Stimulated activated CD4-positive, alpha-beta T cell treated with anti-CD3 and anti-CD28 coated beads, TNF-alpha, amount 100 ng/mL, for 1 hour (primary cell): Measurements from ENCODE around the gene SAPCD2.
"Not testable (repeated sequence)": the region's sequence is repeated elsewhere in the genome, so short reads cannot be mapped to it uniquely, and the experiment has no call there.

Source experiments
- DNase-seq, 3 donors: peaks; one replicate each; pipeline ENCODE4 v3.0.0-alpha.2; 2020; ENCODE audit warnings: low read depth in 3 of 3, low spot score in 1 of 3

Gene SAPCD2

GRCh38 chr9:137070201-137070905, at the start of gene SAPCD2:
Gene SAPCD2, minus strand, starts transcription at chr9:137070557. Its CDS starts 97 bp downstream, at chr9:137070460.
- DNase-seq, result peak; percentile 41 to 60 (median 47)

- not testable (repeated sequence) for DNase-seq
These were observed 47.8 kb upstream of the SAPCD2 start for GRCh38 chr9:137118092-137118603.

- no peak for DNase-seq
These were observed 46.9 kb upstream of the SAPCD2 start for GRCh38 chr9:137117269-137117731.

- DNase-seq, result no peak
These were observed 46.4 kb upstream of the SAPCD2 start for GRCh38 chr9:137116728-137117127.

GRCh38 chr9:137116027-137116507, 45.7 kb upstream of the SAPCD2 start:
- no peak for DNase-seq

- no peak for DNase-seq
These were observed 45.2 kb upstream of the SAPCD2 start for GRCh38 chr9:137115394-137116026.

GRCh38 chr9:137114613-137115393, 44.4 kb upstream of the SAPCD2 start, which contains the start of gene DPP7:
Gene DPP7, minus strand, starts transcription at chr9:137114733. Its CDS starts 20 bp downstream, at chr9:137114713.
- peak; percentile 37 to 71 (median 56) for DNase-seq

GRCh38 chr9:137114220-137114612, 43.9 kb upstream of the SAPCD2 start:
- DNase-seq, result no peak

GRCh38 chr9:137113385-137114159, 43.2 kb upstream of the SAPCD2 start:
- DNase-seq, result no peak

- no peak for DNase-seq
These were observed 42.4 kb upstream of the SAPCD2 start for GRCh38 chr9:137112564-137113384.

- DNase-seq, result no peak
These were observed 41.6 kb upstream of the SAPCD2 start for GRCh38 chr9:137111788-137112563.

- no peak for DNase-seq
These were observed 40.8 kb upstream of the SAPCD2 start for GRCh38 chr9:137110911-137111787.

- DNase-seq, result no peak
These were observed 40.0 kb upstream of the SAPCD2 start for GRCh38 chr9:137110147-137110910.

- no peak for DNase-seq
These were observed 39.1 kb upstream of the SAPCD2 start for GRCh38 chr9:137109250-137110146.

- DNase-seq, result no peak
These were observed 38.4 kb upstream of the SAPCD2 start for GRCh38 chr9:137108608-137109249.

- no peak for DNase-seq
These were observed 37.6 kb upstream of the SAPCD2 start for GRCh38 chr9:137107982-137108381.
